AG04450 (cell line): ENCODE data around the gene REM2. TPM values are rescaled to one million over a fixed set of nuclear protein-coding genes. Genes with fewer than 3 reads are reported as not detected.

Experiments used
- CTCF ChIA-PET: fragments of 300-600, 350-600 bp; formaldehyde crosslinking; extraction: SDS; loops from one replicate; lab custom pipeline; 2022; ENCODE audit warnings: antibody characterized with exemption, inconsistent platforms; lab: Charles Lee
- POLR2A ChIA-PET: fragments of 350-600 bp; formaldehyde crosslinking; extraction: SDS; loops from one replicate; lab custom pipeline; 2021; ENCODE audit warnings: antibody characterized with exemption, inconsistent platforms; lab: Yijun Ruan, JAX
- DNase-seq: peaks from one replicate; pipeline ENCODE4 v3.0.0-alpha.2; 2011; ENCODE audit warnings: low read depth, low spot score
- H3K27ac ChIP-seq: one replicate; pipeline ENCODE4 v1.5.1; 2012; ENCODE audit warnings: low read depth, low read length, control low read depth
- H3K27me3 ChIP-seq: one replicate; pipeline ENCODE4 v1.6.0; 2012; ENCODE audit warnings: low read length; ENCODE audit not compliant: control insufficient read depth, insufficient read depth
- H3K4me3 ChIP-seq: 2 replicates; pipeline ENCODE4 v1.5.1; 2011; ENCODE audit warnings: mild to moderate bottlenecking, low read depth, low read length, control low read depth
- H3K9me3 ChIP-seq: 2 replicates; pipeline ENCODE4 v1.5.1; 2012; ENCODE audit warnings: low read length; ENCODE audit not compliant: control insufficient read depth, insufficient read depth
- CTCF ChIP-seq: IDR thresholded peaks from 2 replicates; pipeline ENCODE4 v1.5.1; 2011; ENCODE audit warnings: low read depth, low read length, control low read depth, inconsistent platforms
- polyA plus RNA-seq: library from polyadenylated mRNA; depleted of rRNA; stranded (reverse); fragments of >200 nt; gene quantifications from 2 replicates; pipeline ENCODE4 v1.2.3, GENCODE V29; 2011; rRNA removed
- small RNA-seq: library from RNA; depleted of rRNA; stranded (forward); fragments of <200 nt; gene quantifications from one replicate; pipeline ENCODE3, GENCODE V24; 2012; ENCODE audit warnings: low read depth; ENCODE audit not compliant: insufficient read length

Gene REM2
- polyA plus RNA-seq, 1 experiment: 0.19 TPM

GRCh38 chr14:22929104-22929960, 46.3 kb downstream of the REM2 start, which contains the start of gene PRMT5:
Gene PRMT5, minus strand, starts transcription at chr14:22929376. Its CDS starts 15 bp downstream, at chr14:22929361.
- peak; percentile 99 for DNase-seq
- Histone ChIP-seq H3K27ac (peak within 1 kb of the TSS; percentile 71), H3K9me3 (no peaks in the 10 kb centered on the region; the same call in 1 of the 2 replicates), H3K4me3 (peak within 1 kb of the TSS; percentile 100), H3K27me3 (no peaks in the 10 kb centered on the region)
- no peak for TF ChIP-seq CTCF
- POLR2A ChIA-PET: interaction anchor here (0.6 to 2.0 kb wide), 16 partner anchors 9 to 166 kb away, joined by 3 to 12 read pairs (median 4); partner anchors contain the start of genes ACIN1, AJUBA, C14orf119 and CDH24
- CTCF ChIA-PET: interaction anchor here (0.6 to 3.1 kb wide), 37 partner anchors 9 to 1668 kb away, joined by 3 to 36 read pairs (median 6); partner anchors contain the start of genes AJUBA, CDH24, DAD1 and HAUS4

GRCh38 chr14:22929961-22930364, 46.9 kb downstream of the REM2 start:
- Histone ChIP-seq H3K4me3 (peak overlapping the region; percentile 60), H3K9me3 (no peaks in the 10 kb centered on the region; the same call in 1 of the 2 replicates), H3K27me3 (no peaks in the 10 kb centered on the region), H3K27ac (peak overlapping the region; percentile 71)
- TF ChIP-seq CTCF: no peak
- CTCF ChIA-PET: interaction anchor here (0.6 to 3.1 kb wide), 40 partner anchors 8 to 1669 kb away, joined by 3 to 36 read pairs (median 5); partner anchors contain the start of genes AJUBA, CDH24, DAD1 and HAUS4
- POLR2A ChIA-PET: interaction anchor here (0.7 to 2.0 kb wide), 14 partner anchors 8 to 165 kb away, joined by 3 to 12 read pairs (median 4); partner anchors contain the start of genes ACIN1, AJUBA, C14orf119 and RBM23
- DNase-seq: no peak

- Histone ChIP-seq H3K4me3 (no peak overlapping the region), H3K27ac (no peak overlapping the region), H3K9me3 (no peaks in the 10 kb centered on the region; the same call in 1 of the 2 replicates), H3K27me3 (no peaks in the 10 kb centered on the region)
- CTCF ChIA-PET: interaction anchor here (0.7 kb wide), 1 partner anchor 8 kb away, joined by 5 read pairs; no protein-coding TSS in a partner anchor
- TF ChIP-seq CTCF: no peak
- POLR2A ChIA-PET: no interaction called here
- DNase-seq: no peak
These were observed 49.1 kb downstream of the REM2 start for GRCh38 chr14:22932146-22932545.

- no peaks in the 10 kb centered on the region for H3K9me3 ChIP-seq
- H3K27me3 ChIP-seq: no peaks in the 10 kb centered on the region
- CTCF ChIA-PET: interaction anchor here (0.6 to 1.8 kb wide), 4 partner anchors 51 to 444 kb away, joined by 4 to 6 read pairs (median 5); no protein-coding TSS in a partner anchor
- no peak overlapping the region for H3K27ac ChIP-seq
- no peak overlapping the region for H3K4me3 ChIP-seq
- POLR2A ChIA-PET: no interaction called here
- no peak for DNase-seq
- no peak for TF ChIP-seq CTCF
These were observed 52.1 kb downstream of the REM2 start for GRCh38 chr14:22935156-22935555.

Small RNAs within 50 kb of the gene (small RNA-seq; reads per million reads assigned to genes)
- not detected for gene RF00019

Other genes with a start within 250 kb of the REM2 start
- gene OR6J1, start 238.9 kb upstream of the REM2 start, polyA plus RNA-seq: not detected in 2 replicates
- gene OXA1L, start 116.5 kb upstream of the REM2 start, polyA plus RNA-seq: 181 and 198 TPM in 2 replicates
- 7.5 and 7.7 TPM in 2 replicates for gene SLC7A7, start 67.8 kb upstream of the REM2 start, polyA plus RNA-seq
- 71.8 and 78.1 TPM in 2 replicates for gene MRPL52, start 53.3 kb upstream of the REM2 start, polyA plus RNA-seq
- 365 and 448 TPM in 2 replicates for gene MMP14, start 46.6 kb upstream of the REM2 start, polyA plus RNA-seq
- gene LRP10, start 11.5 kb upstream of the REM2 start, polyA plus RNA-seq: 87.8 and 125 TPM in 2 replicates
- gene RBM23, start 35.9 kb downstream of the REM2 start, polyA plus RNA-seq: 46.2 and 47.2 TPM in 2 replicates
- 125 and 133 TPM in 2 replicates for gene PRMT5, start 46.2 kb downstream of the REM2 start, polyA plus RNA-seq
- 22.7 and 25.4 TPM in 2 replicates for gene HAUS4, start 73.9 kb downstream of the REM2 start, polyA plus RNA-seq
- gene AJUBA, start 99.3 kb downstream of the REM2 start, polyA plus RNA-seq: 77.0 and 82.9 TPM in 2 replicates
- gene C14orf93, start 126.9 kb downstream of the REM2 start, polyA plus RNA-seq: 7.8 and 8.4 TPM in 2 replicates
- gene PSMB5, start 151.7 kb downstream of the REM2 start, polyA plus RNA-seq: 282 and 292 TPM in 2 replicates
- gene PSMB11, start 159.0 kb downstream of the REM2 start, polyA plus RNA-seq: not detected in 2 replicates
- 10.1 and 11.0 TPM in 2 replicates for gene CDH24, start 174.3 kb downstream of the REM2 start, polyA plus RNA-seq
- gene ACIN1, start 211.9 kb downstream of the REM2 start, polyA plus RNA-seq: 158 and 173 TPM in 2 replicates
- 119 and 128 TPM in 2 replicates for gene C14orf119, start 212.3 kb downstream of the REM2 start, polyA plus RNA-seq
- gene CIROP, start 221.8 kb downstream of the REM2 start, polyA plus RNA-seq: 0.07 and 0.12 TPM in 2 replicates
- not detected in 2 replicates for gene CEBPE, start 236.0 kb downstream of the REM2 start, polyA plus RNA-seq